Stomach (tissue), 19 donors: Measurements from ENCODE around the gene MBNL2. TPM values are rescaled to one million over a fixed set of nuclear protein-coding genes. Genes with fewer than 3 reads are reported as not detected.
A peak's percentile ranks its signal among the peaks of the same experiment; 100 is the strongest.

Experiments used
- DNase-seq, 2 donors: peaks; one replicate each; pipeline versions ENCODE4 v3.0.0 to v3.0.0-alpha.2; 2013 to 2019
- H3K27ac ChIP-seq, 5 donors: fragments of 200-600 bp in 4 of 5; sonication (generic) in 4 of 5; one replicate each; pipeline ENCODE4 v1.5.1; 2013 to 2019; ENCODE audit warnings: mild to moderate bottlenecking in 1 of 5, moderate library complexity in 1 of 5
- H3K27me3 ChIP-seq, 3 donors: fragments of 200-600 bp; sonication (generic); one replicate each; pipeline ENCODE4 v1.5.1; 2017 to 2019; ENCODE audit warnings: mixed run types in 1 of 3
- H3K36me3 ChIP-seq, 4 donors: fragments of 200-600 bp; sonication (generic); 1 replicate in 3 of 4; 2 replicates in 1 of 4; pipeline ENCODE4 v1.5.1; 2016 to 2019
- H3K4me1 ChIP-seq, 4 donors: fragments of 200-600 bp; sonication (generic); one replicate each; pipeline ENCODE4 v1.5.1; 2016 to 2019
- H3K4me3 ChIP-seq, 4 donors: fragments of 200-600 bp; sonication (generic) in 3 of 4; one replicate each; pipeline ENCODE4 v1.5.1; 2016 to 2019; ENCODE audit warnings: mild to moderate bottlenecking in 1 of 4
- H3K9me3 ChIP-seq, 4 donors: fragments of 200-600 bp; sonication (generic); one replicate each; pipeline ENCODE4 v1.5.1; 2016 to 2019
- EP300 ChIP-seq: sonication (generic); formaldehyde crosslinking; IDR thresholded peaks from one replicate; pipeline ENCODE4 v1.6.1; 2017; ENCODE audit warnings: antibody characterized with exemption
- POLR2A ChIP-seq, 4 donors: fragments of 450-650 bp; IDR thresholded peaks; one replicate each; pipeline ENCODE4 v1.6.1; 2016; ENCODE audit warnings: antibody characterized with exemption in 4 of 4, control low read depth in 2 of 4, mild to moderate bottlenecking in 1 of 4, moderate library complexity in 1 of 4
- POLR2AphosphoS5 ChIP-seq, 3 donors: sonication (generic); formaldehyde crosslinking; IDR thresholded peaks; one replicate each; pipeline ENCODE4 v1.6.1; 2016; ENCODE audit warnings: antibody characterized with exemption in 3 of 3
- WGBS, 5 donors: extraction: QIAGEN DNeasy Blood & Tissue Kit in 3 of 5; methylation state at CpG; one replicate each; pipeline versions ENCODE4 v1.1.5 to v1.1.7; 2013 to 2018; 5-methylcytosine and 5-hydroxymethylcytosine counted together
- intact Hi-C: fragments of 100-400 bp; cut with DNase I; formaldehyde crosslinking; loops from one replicate; pipeline ENCODE4 v1.15.1; 2023; ENCODE audit warnings: low total_unique reads
- long read RNA-seq, 10 donors: transcript quantifications; one replicate each; lab custom pipeline, GENCODE V29; 2026
- polyA plus RNA-seq, 3 donors: library from polyadenylated mRNA; stranded (reverse); fragments of 200-250 nt; gene quantifications; one replicate each; pipeline ENCODE4 v1.2.3, GENCODE V29; 2013
- total RNA-seq, 5 donors: library from RNA; depleted of rRNA; stranded (reverse); fragments of >200 nt; gene quantifications; one replicate each; pipeline versions ENCODE4 v1.1.0 to v1.2.3, GENCODE V29; 2014 to 2016
- TF ChIP-seq, protein P1 (sequence below), 7 experiments: fragments of 450-650 bp in 4 of 7; fragments of 200-600 bp in 3 of 7; sonication (generic) in 3 of 7; IDR thresholded peaks; one replicate each; pipeline ENCODE4 v1.5.1; 2016 to 2019; ENCODE audit warnings: antibody characterized with exemption in 7 of 7, control low read depth in 2 of 7, mild to moderate bottlenecking in 1 of 7
- donor health status: healthy with polysubstance abuse.
- donor health status: Bipolar disorder and iron deficiency.
- donor health status: healthy.

MBNL2 gene
- 10 to 100 TPM; 23.9 to 74.5 (median 50.0) TPM for total RNA-seq
- 10 to 100 TPM in 2 of 3 donors, 1 to 10 TPM in 1; 8.3 to 17.6 (median 15.9) TPM for polyA plus RNA-seq
- long read RNA-seq, donor 1, full-length matches to known transcripts, result 2 of 9 reads
- long read RNA-seq, donor 1, partial matches to known transcripts, result 7 of 9 reads
- long read RNA-seq, donor 1, other reads (novel, unspliced or antisense), result 0 of 9 reads
- long read RNA-seq, donor 2, full-length matches to known transcripts, result 3 of 8 reads
- long read RNA-seq, donor 2, partial matches to known transcripts, result 5 of 8 reads
- long read RNA-seq, donor 2, other reads (novel, unspliced or antisense), result 0 of 8 reads
- long read RNA-seq, donor 3, full-length matches to known transcripts, result 1 of 7 reads
- long read RNA-seq, donor 3, partial matches to known transcripts, result 6 of 7 reads
- long read RNA-seq, donor 3, other reads (novel, unspliced or antisense), result 0 of 7 reads
- long read RNA-seq, donor 4, result 0 reads
- long read RNA-seq, donor 5, full-length matches to known transcripts, result 2 of 11 reads
- long read RNA-seq, donor 5, partial matches to known transcripts, result 9 of 11 reads
- long read RNA-seq, donor 5, other reads (novel, unspliced or antisense), result 0 of 11 reads
- long read RNA-seq, donor 6, full-length matches to known transcripts, result 13 of 34 reads
- long read RNA-seq, donor 6, partial matches to known transcripts, result 21 of 34 reads
- long read RNA-seq, donor 6, other reads (novel, unspliced or antisense), result 0 of 34 reads
- long read RNA-seq, donor 7, full-length matches to known transcripts, result 5 of 11 reads
- long read RNA-seq, donor 7, partial matches to known transcripts, result 6 of 11 reads
- long read RNA-seq, donor 7, other reads (novel, unspliced or antisense), result 0 of 11 reads
- long read RNA-seq, donor 8, result 0 reads
- long read RNA-seq, donor 9, partial matches to known transcripts, result 6 of 6 reads
- long read RNA-seq, donor 9, other reads (novel, unspliced or antisense), result 0 of 6 reads
- long read RNA-seq, donor 10, full-length matches to known transcripts, result 1 of 1 reads
- long read RNA-seq, donor 10, partial matches to known transcripts, result 0 of 1 reads
- long read RNA-seq, donor 10, other reads (novel, unspliced or antisense), result 0 of 1 reads

DNA sequence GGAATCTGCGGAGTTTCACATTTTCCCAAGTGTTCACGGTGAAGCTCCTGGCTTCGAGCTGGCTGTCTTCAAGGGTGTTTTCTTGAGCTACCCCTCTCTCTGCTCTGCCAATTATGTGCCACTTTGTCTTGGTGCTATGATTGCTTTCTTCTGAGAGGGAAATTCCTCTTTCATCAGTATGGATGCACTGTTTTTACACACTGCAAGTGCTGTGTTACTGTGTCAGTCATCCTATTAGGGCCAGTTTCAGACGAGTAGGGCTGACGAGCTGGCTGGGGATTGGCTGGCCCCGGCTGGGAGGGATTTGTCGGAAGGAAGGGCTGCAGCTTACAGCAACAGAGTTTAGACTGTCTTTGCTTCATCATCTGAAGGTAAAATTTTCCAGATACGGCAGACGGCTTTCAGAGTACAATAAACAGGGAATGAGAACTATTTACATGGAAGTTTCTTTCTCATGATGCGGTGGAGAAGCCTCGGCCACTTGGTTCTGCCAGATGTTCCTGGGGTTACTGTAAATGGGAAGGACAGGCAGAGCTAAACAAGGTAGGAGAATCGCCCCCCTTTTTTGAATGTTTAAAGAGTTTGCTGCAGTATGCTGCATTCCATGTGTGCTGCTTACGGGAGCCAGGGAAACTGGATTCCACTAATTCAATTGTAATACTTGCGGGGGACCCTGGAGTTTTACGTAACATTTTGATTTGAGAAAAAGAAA lies at the start of gene MBNL2:
Gene MBNL2 (plus strand): TSS at position 345 of the 712 bp plus-strand sequence. CDS start 53,903 bp downstream, outside the sequence.
- peak within 1 kb of the TSS; percentile 90 to 95 (median 93) for H3K27ac ChIP-seq
- H3K36me3 ChIP-seq, result no peaks in the 10 kb centered on the region
- H3K27me3 ChIP-seq, result no peaks in the 10 kb centered on the region
- peak within 1 kb of the TSS; percentile 53 to 64 (median 60) for H3K4me3 ChIP-seq
- DNase-seq, result peak; percentile 90 to 98
- H3K9me3 ChIP-seq, result no peaks in the 10 kb centered on the region
- intact Hi-C loops, result no loop called here
- peaks cover 30 to 43% (median 36%) of the 10 kb centered on the region in 4 donors for H3K4me1 ChIP-seq
- TF ChIP-seq EP300, result no peak
- TF ChIP-seq POLR2AphosphoS5 (IDR thresholded peaks at IDR 0.05), result peak; percentile 62 to 93 (median 92)
- TF ChIP-seq, protein P1, sequence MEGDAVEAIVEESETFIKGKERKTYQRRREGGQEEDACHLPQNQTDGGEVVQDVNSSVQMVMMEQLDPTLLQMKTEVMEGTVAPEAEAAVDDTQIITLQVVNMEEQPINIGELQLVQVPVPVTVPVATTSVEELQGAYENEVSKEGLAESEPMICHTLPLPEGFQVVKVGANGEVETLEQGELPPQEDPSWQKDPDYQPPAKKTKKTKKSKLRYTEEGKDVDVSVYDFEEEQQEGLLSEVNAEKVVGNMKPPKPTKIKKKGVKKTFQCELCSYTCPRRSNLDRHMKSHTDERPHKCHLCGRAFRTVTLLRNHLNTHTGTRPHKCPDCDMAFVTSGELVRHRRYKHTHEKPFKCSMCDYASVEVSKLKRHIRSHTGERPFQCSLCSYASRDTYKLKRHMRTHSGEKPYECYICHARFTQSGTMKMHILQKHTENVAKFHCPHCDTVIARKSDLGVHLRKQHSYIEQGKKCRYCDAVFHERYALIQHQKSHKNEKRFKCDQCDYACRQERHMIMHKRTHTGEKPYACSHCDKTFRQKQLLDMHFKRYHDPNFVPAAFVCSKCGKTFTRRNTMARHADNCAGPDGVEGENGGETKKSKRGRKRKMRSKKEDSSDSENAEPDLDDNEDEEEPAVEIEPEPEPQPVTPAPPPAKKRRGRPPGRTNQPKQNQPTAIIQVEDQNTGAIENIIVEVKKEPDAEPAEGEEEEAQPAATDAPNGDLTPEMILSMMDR (IDR thresholded peaks at IDR 0.05), result no peak
- TF ChIP-seq POLR2A (IDR thresholded peaks at IDR 0.05), result peak in 2 of 4 donors; percentile 50 to 65
- WGBS, 5 donors, result 4 to 6% (median 4%) methylated on average over 15 of the region's 15 CpGs

DNA sequence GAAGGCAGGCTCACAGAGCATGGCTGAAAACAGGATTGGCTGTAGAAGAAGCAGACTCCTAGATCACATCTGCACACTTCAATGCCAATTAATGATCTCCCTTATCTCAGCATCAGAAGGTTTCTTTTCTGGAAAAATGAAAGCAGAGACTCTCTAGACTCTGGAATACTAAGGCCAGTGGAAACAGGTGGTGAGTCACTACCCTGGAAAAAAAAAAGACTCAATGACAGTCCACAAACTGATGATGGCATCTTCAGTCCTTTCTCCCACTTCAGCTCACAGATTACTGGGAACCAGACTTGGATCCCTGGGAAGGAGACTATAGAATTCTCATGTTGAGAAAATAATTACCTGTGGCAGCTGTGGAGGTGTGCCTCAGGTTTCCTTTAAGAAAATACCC lies 47.5 kb upstream of the MBNL2 start:
- Histone ChIP-seq H3K27ac (no peak overlapping the region), H3K4me1 (no peaks in the 10 kb centered on the region), H3K4me3 (no peak overlapping the region), H3K27me3 (no peaks in the 10 kb centered on the region), H3K36me3 (no peaks in the 10 kb centered on the region), H3K9me3 (no peaks in the 10 kb centered on the region)
- intact Hi-C loops, result no loop called here
- DNase-seq, result no peak
- no peak for TF ChIP-seq EP300
- no peak for TF ChIP-seq POLR2AphosphoS5 (IDR thresholded peaks at IDR 0.05)
- TF ChIP-seq POLR2A (IDR thresholded peaks at IDR 0.05), result no peak
- TF ChIP-seq, protein P1 (IDR thresholded peaks at IDR 0.05), result no peak

DNA sequence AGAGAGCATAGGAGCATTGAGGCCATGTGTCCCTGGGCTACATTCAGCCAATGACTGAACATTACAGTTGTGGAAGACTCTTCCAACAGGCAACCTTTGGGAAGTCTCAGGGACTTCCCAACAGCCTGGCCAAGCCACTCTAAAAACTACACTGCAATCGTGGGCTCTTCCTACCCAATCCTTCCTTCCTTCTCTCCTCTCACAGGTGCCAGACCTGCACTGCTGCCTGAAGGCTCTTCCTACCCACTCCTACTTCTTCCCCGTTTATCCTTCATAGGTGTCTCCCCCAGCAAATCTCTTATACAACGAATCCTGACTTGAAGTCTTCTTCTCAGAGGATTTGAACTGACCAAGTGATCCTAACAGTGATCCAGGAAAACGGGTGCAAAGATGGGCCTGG lies 47.1 kb upstream of the MBNL2 start:
- no peaks in the 10 kb centered on the region for H3K36me3 ChIP-seq
- intact Hi-C loops, result no loop called here
- no peaks in the 10 kb centered on the region for H3K27me3 ChIP-seq
- TF ChIP-seq, protein P1 (IDR thresholded peaks at IDR 0.05), result no peak
- no peak for TF ChIP-seq POLR2A (IDR thresholded peaks at IDR 0.05)
- no peak for TF ChIP-seq EP300
- TF ChIP-seq POLR2AphosphoS5 (IDR thresholded peaks at IDR 0.05), result no peak
- 89 to 92% (median 91%) methylated on average over 4 of the region's 4 CpGs for WGBS, 5 donors
- no peak overlapping the region for H3K4me3 ChIP-seq
- no peaks in the 10 kb centered on the region for H3K4me1 ChIP-seq
- H3K9me3 ChIP-seq, result no peaks in the 10 kb centered on the region
- DNase-seq, result no peak
- no peak overlapping the region for H3K27ac ChIP-seq
